OCI-LY1 (cell line): ENCODE measurements around the gene MARCHF10.

Experiments
- H2AFZ ChIP-seq: fragments of 200-600 bp; sonication (generic), shearing (Covaris generic); 2 replicates; pipeline ENCODE4 v1.6.0; 2014; ENCODE audit warnings: antibody characterized with exemption, mild to moderate bottlenecking, low read length
- H3F3A ChIP-seq: fragments of 200-600 bp; sonication (generic), shearing (Covaris generic); 2 replicates; pipeline ENCODE4 v1.6.0; 2014; ENCODE audit warnings: mild to moderate bottlenecking, antibody characterized with exemption, low read length, moderate library complexity; ENCODE audit not compliant: insufficient read depth
- H3K27ac ChIP-seq: fragments of 200-600 bp; sonication (generic); 2 replicates; pipeline ENCODE4 v1.5.1; 2014; ENCODE audit warnings: low read length, mixed run types, mild to moderate bottlenecking, low read depth; ENCODE audit not compliant: poor library complexity, severe bottlenecking
- H3K27me3 ChIP-seq: fragments of 200-600 bp; sonication (generic); 2 replicates; pipeline ENCODE4 v1.6.0; 2014; ENCODE audit warnings: antibody characterized with exemption, mild to moderate bottlenecking, low read length, moderate library complexity; ENCODE audit not compliant: insufficient read depth
- H3K36me3 ChIP-seq: fragments of 200-600 bp; sonication (generic); 2 replicates; pipeline ENCODE4 v1.6.1; 2014; ENCODE audit warnings: mild to moderate bottlenecking, antibody characterized with exemption, low read length, moderate library complexity, mixed read lengths; ENCODE audit not compliant: insufficient read depth
- H3K4me1 ChIP-seq: fragments of 200-600 bp; sonication (generic); 2 replicates; pipeline ENCODE4 v1.5.1; 2014; ENCODE audit warnings: mild to moderate bottlenecking, low read length, moderate library complexity; ENCODE audit not compliant: insufficient read depth, severe bottlenecking
- H3K4me2 ChIP-seq: fragments of 200-600 bp; sonication (generic), shearing (Covaris generic); 2 replicates; pipeline ENCODE4 v1.6.1; 2014; ENCODE audit warnings: low read length
- H3K4me3 ChIP-seq: fragments of 200-600 bp; sonication (generic); 2 replicates; pipeline ENCODE4 v1.5.1; 2014; ENCODE audit warnings: low read length, low read depth, mild to moderate bottlenecking, mixed read lengths; ENCODE audit not compliant: poor library complexity, severe bottlenecking
- H3K79me2 ChIP-seq: fragments of 200-600 bp; shearing (Covaris generic); 2 replicates; pipeline ENCODE4 v1.6.1; 2016; ENCODE audit warnings: mixed run types, low read length, mixed read lengths; ENCODE audit not compliant: insufficient read depth
- H3K9ac ChIP-seq: fragments of 200-600 bp; sonication (generic), shearing (Covaris generic); 2 replicates; pipeline ENCODE4 v1.6.1; 2014; ENCODE audit warnings: mild to moderate bottlenecking, low read length, mixed read lengths
- H3K9me2 ChIP-seq: fragments of 200-600 bp; sonication (generic), shearing (Covaris generic); 2 replicates; pipeline ENCODE4 v1.6.1; 2014; ENCODE audit warnings: low read depth, mild to moderate bottlenecking, low read length, mixed read lengths
- H3K9me3 ChIP-seq: fragments of 200-600 bp; shearing (Covaris generic); 2 replicates; pipeline ENCODE4 v1.6.1; 2014; ENCODE audit warnings: low read length, mixed read lengths
- H4K20me1 ChIP-seq: fragments of 200-600 bp; sonication (generic), shearing (Covaris generic); 2 replicates; pipeline ENCODE4 v1.6.0; 2016; ENCODE audit warnings: mild to moderate bottlenecking, low read length; ENCODE audit not compliant: insufficient read depth
- CTCF ChIP-seq: fragments of 200-600 bp; sonication (generic), shearing (Covaris generic); IDR thresholded peaks from 2 replicates; pipeline ENCODE4 v1.5.1; 2017; ENCODE audit warnings: mild to moderate bottlenecking, antibody characterized with exemption, low read length, moderate library complexity, mixed read lengths
- EZH2 ChIP-seq: fragments of 200-600 bp; sonication (generic), shearing (Covaris generic); IDR thresholded peaks from 2 replicates; pipeline ENCODE4 v1.8.0; 2017; ENCODE audit warnings: borderline replicate concordance, mixed run types, mild to moderate bottlenecking, antibody characterized with exemption, low read length, moderate library complexity, mixed read lengths

MARCHF10 gene

DNA sequence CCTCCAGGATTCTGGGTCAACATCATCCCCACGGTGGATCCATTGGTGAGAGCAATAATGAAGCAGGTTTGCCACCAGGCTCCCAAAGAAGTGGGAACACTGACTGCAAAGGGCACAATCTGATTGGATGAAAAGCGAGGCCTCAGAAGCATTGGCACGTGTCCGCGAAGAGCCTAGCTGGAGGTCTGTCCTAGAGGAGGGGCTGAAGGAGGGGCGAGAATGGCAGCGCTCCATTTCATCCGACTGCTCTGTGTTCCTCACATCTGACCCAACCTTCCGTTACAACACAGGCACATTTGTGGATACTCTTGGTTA is 100.7 kb downstream of the MARCHF10 start:
- Histone ChIP-seq H4K20me1 (no peaks in the 10 kb centered on the region), H3K9me3 (peaks cover 3% of the 10 kb centered on the region; the same call in 1 of the 2 replicates), H3F3A (no peaks in the 10 kb centered on the region), H3K36me3 (no peaks in the 10 kb centered on the region; the same call in 1 of the 2 replicates), H3K4me1 (no peaks in the 10 kb centered on the region), H3K9me2 (no peaks in the 10 kb centered on the region), H3K9ac (no peak overlapping the region), H3K27ac (no peak overlapping the region), H3K4me3 (no peak overlapping the region), H3K27me3 (no peaks in the 10 kb centered on the region; the same call in none of the 2 replicates), H3K79me2 (no peaks in the 10 kb centered on the region), H2AFZ (no peak overlapping the region), H3K4me2 (no peak overlapping the region)
- TF ChIP-seq EZH2 (no peak), CTCF (no peak)

DNA sequence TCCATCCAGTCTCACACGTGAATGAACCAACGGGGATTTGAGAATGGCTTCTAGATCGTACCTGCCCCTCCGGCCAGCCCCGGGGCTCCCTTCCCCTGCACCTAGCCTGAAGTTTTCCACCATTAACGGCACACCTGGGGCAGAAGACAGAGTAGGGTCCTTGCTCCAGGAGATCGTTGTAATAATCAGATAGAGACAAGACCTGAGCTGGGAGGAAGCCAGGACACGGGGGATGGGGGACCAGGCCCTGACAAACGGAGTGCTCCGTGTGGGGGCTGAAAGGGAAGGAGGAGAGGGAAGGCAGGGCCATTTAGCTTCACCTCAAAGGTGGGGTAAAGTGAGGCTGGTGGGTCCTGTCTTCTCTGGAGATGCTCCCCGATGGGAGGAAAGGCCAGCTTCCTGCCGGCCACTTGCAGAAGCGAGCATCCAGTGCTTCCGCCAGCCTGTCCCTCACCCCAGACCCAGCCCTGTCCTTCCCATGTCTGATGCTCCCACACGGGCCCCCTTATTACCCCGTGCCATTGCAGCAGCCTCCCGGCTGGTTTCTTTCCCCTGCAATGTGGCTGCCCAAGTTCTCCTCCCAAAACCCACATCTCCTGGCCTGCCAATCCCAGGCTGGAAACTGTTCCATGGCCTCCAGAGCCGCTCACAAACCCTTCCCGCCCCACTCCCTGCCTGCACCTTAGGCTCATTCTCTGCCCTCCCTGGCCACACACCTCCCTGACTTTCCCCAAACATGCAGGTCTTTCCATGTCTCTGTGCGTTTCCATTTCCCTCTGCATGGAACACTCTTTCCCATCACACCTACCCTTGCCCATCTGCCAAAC is 101.3 kb downstream of the MARCHF10 start:
- Histone ChIP-seq H2AFZ (no peak overlapping the region), H3K9me2 (no peaks in the 10 kb centered on the region), H3K4me2 (no peak overlapping the region), H3K36me3 (no peaks in the 10 kb centered on the region; the same call in 1 of the 2 replicates), H3F3A (no peaks in the 10 kb centered on the region), H3K27ac (no peak overlapping the region), H4K20me1 (no peaks in the 10 kb centered on the region), H3K4me3 (no peak overlapping the region), H3K9ac (no peak overlapping the region), H3K9me3 (peaks cover 3% of the 10 kb centered on the region; the same call in 1 of the 2 replicates), H3K27me3 (no peaks in the 10 kb centered on the region; the same call in 1 of the 2 replicates), H3K4me1 (no peaks in the 10 kb centered on the region), H3K79me2 (no peaks in the 10 kb centered on the region)
- TF ChIP-seq EZH2 (no peak), CTCF (no peak)

DNA sequence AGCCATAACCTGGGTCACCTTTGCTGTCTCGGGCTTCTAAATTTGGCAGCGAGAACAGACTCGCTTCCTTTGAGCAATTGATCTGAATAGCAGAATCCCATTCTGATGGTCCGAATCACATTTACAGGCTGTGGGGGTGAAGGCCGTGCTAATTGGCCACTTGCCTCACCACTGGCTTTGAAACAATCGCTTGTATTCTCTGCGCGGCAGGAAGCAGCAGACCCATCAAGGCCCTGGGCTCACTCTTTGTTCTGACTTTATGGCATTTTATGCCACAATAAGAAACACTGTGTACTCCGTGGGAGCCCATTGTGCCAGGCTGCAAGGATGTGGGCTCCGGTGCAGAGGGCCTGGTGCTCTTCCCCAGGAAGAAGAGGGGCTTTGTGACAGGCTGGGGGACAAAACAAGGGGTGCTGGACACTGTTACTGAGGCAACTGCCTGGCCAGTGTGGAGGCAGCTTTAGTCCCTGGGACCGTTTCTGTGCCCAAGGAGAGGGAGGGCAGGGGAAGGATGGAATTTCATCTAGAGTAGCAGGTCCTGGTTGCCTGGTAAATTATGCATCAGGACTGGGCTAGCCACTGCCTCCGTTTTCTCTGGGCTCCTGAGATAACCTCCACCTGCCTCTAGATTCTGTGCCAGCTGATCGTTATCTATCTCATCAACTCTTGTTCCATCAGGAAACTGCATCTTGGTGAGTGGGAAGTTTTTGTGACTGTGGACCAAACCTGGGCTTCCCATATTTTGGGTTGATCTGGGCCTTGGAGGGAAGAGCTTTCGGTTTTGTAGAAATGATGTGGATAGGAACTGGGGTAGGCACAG is 102.1 kb downstream of the MARCHF10 start:
- Histone ChIP-seq H3F3A (no peaks in the 10 kb centered on the region), H3K9me3 (peaks cover 3% of the 10 kb centered on the region; the same call in 1 of the 2 replicates), H3K9ac (no peak overlapping the region), H3K4me3 (no peak overlapping the region), H4K20me1 (no peaks in the 10 kb centered on the region), H3K4me1 (no peaks in the 10 kb centered on the region), H3K79me2 (no peaks in the 10 kb centered on the region), H3K36me3 (no peaks in the 10 kb centered on the region; the same call in 1 of the 2 replicates), H3K9me2 (no peaks in the 10 kb centered on the region), H3K27me3 (no peaks in the 10 kb centered on the region; the same call in 1 of the 2 replicates), H2AFZ (no peak overlapping the region), H3K4me2 (no peak overlapping the region), H3K27ac (no peak overlapping the region)
- no peak for TF ChIP-seq CTCF
